Hepatocyte (in vitro differentiated cells): ENCODE measurements around the gene GUF1.

Source experiments
- CTCF ChIP-seq: fragments of 200-600 bp; sonication (generic); IDR thresholded peaks from 2 replicates; pipeline ENCODE4 v1.5.1; 2016; ENCODE audit warnings: antibody characterized with exemption, mild to moderate bottlenecking; ENCODE audit not compliant: poor library complexity
- EZH2 ChIP-seq: fragments of 200-600 bp; sonication (generic); IDR thresholded peaks from 2 replicates; pipeline ENCODE4 v1.6.1; 2016; ENCODE audit warnings: antibody characterized with exemption, mild to moderate bottlenecking, borderline replicate concordance
- EZH2phosphoT487 ChIP-seq: fragments of 200-600 bp; sonication (generic); IDR thresholded peaks from one replicate; pipeline ENCODE4 v1.6.1; 2018; ENCODE audit warnings: antibody characterized with exemption, mild to moderate bottlenecking, low read depth, moderate library complexity; ENCODE audit not compliant: unreplicated experiment, severe bottlenecking

GRCh38 chr4:44668526-44668925, 9.7 kb upstream of the GUF1 start:
- TF ChIP-seq EZH2phosphoT487 (no peak), CTCF (no peak), EZH2 (no peak)
